ENCODE data around the gene FXYD6.

GRCh38 chr11:117900121-117900648, 23.7 kb upstream of the FXYD6 start:
- TF ChIP-seq YY1 (IDR thresholded peaks at IDR 0.05; ENCODE audit: insufficient read depth, insufficient read length): no peak
- TF ChIP-seq ZNF274 (IDR thresholded peaks at IDR 0.05; ENCODE audit: low read depth, low read length): no peak
- TF ChIP-seq SUZ12 (IDR thresholded peaks at IDR 0.05; ENCODE audit: extremely low read depth, insufficient read depth, insufficient read length): no peak
